HK-2 (cell line): Measurements from ENCODE around the gene COPZ2.
A peak's percentile ranks its signal among the peaks of the same experiment; 100 is the strongest.
"Not testable (repeated sequence)": the region's sequence is repeated elsewhere in the genome, so short reads cannot be mapped to it uniquely, and the experiment has no call there.

Source experiments
- DNase-seq: peaks from one replicate; pipeline ENCODE4 v3.0.0-alpha.2; 2018; ENCODE audit not compliant: unreplicated experiment

The COPZ2 gene

GRCh38 chr17:48030531-48030930 lies 7.1 kb downstream of the COPZ2 start:
- no peak for DNase-seq

GRCh38 chr17:48028736-48029135 lies 8.9 kb downstream of the COPZ2 start:
- no peak for DNase-seq

- no peak for DNase-seq
These were observed 10.1 kb downstream of the COPZ2 start for GRCh38 chr17:48027322-48027981.

- peak; percentile 79 for DNase-seq
These were observed 10.9 kb downstream of the COPZ2 start for GRCh38 chr17:48026502-48027321.

GRCh38 chr17:48025904-48026501 lies 11.6 kb downstream of the COPZ2 start:
- no peak for DNase-seq

GRCh38 chr17:48025040-48025903 lies 12.3 kb downstream of the COPZ2 start:
- DNase-seq: peak; percentile 99

- peak; percentile 51 for DNase-seq
These were observed 13.2 kb downstream of the COPZ2 start for GRCh38 chr17:48024149-48025039.

- DNase-seq: peak; percentile 87
These were observed 14.0 kb downstream of the COPZ2 start for GRCh38 chr17:48023400-48024148.

GRCh38 chr17:48022901-48023300 lies 14.7 kb downstream of the COPZ2 start:
- DNase-seq: no peak

GRCh38 chr17:48021934-48022333 lies 15.7 kb downstream of the COPZ2 start:
- no peak for DNase-seq

- not testable (repeated sequence) for DNase-seq
These were observed 19.8 kb downstream of the COPZ2 start for GRCh38 chr17:48017817-48018158.

- DNase-seq: no peak
These were observed 21.5 kb downstream of the COPZ2 start for GRCh38 chr17:48016112-48016511.

- DNase-seq: no peak
These were observed 22.9 kb downstream of the COPZ2 start for GRCh38 chr17:48014595-48015111.

- DNase-seq: no peak
These were observed 23.6 kb downstream of the COPZ2 start for GRCh38 chr17:48013876-48014594.

GRCh38 chr17:48012654-48013053 lies 24.9 kb downstream of the COPZ2 start:
- DNase-seq: no peak

GRCh38 chr17:48012151-48012520 lies 25.5 kb downstream of the COPZ2 start:
- no peak for DNase-seq

- DNase-seq: no peak
These were observed 26.0 kb downstream of the COPZ2 start for GRCh38 chr17:48011405-48012150.

GRCh38 chr17:48010193-48010592 lies 27.4 kb downstream of the COPZ2 start:
- no peak for DNase-seq
